GM19025 (cell line): ENCODE results near the gene MSRB3.

Experiments
- ATAC-seq: cut with Tn5 transposase; IDR thresholded peaks from one replicate; pipeline ENCODE4 v1.9.1; 2021; ENCODE audit warnings: mild to moderate bottlenecking, low read depth, moderate library complexity; ENCODE audit not compliant: unreplicated experiment

Gene MSRB3

GRCh38 chr12:65324056-65324455 is 45.6 kb downstream of the MSRB3 start:
- no peak for ATAC-seq

GRCh38 chr12:65324551-65324950 is 46.1 kb downstream of the MSRB3 start:
- no peak for ATAC-seq

GRCh38 chr12:65325183-65325582 is 46.7 kb downstream of the MSRB3 start:
- no peak for ATAC-seq

GRCh38 chr12:65326616-65327015 is 48.1 kb downstream of the MSRB3 start:
- ATAC-seq = no peak

- ATAC-seq = no peak
Measured at GRCh38 chr12:65327207-65328076, 49.0 kb downstream of the MSRB3 start.

- no peak for ATAC-seq
Measured at GRCh38 chr12:65329721-65330120, 51.2 kb downstream of the MSRB3 start.

GRCh38 chr12:65330331-65330730 is 51.8 kb downstream of the MSRB3 start:
- ATAC-seq = no peak

- no peak for ATAC-seq
Measured at GRCh38 chr12:65331456-65331855, 53.0 kb downstream of the MSRB3 start.

- no peak for ATAC-seq
Measured at GRCh38 chr12:65333649-65334048, 55.2 kb downstream of the MSRB3 start.

- no peak for ATAC-seq
Measured at GRCh38 chr12:65334521-65334920, 56.0 kb downstream of the MSRB3 start.

GRCh38 chr12:65335021-65335714 is 56.7 kb downstream of the MSRB3 start:
- ATAC-seq = no peak

- ATAC-seq = no peak
Measured at GRCh38 chr12:65335981-65336380, 57.5 kb downstream of the MSRB3 start.

- ATAC-seq = no peak
Measured at GRCh38 chr12:65339161-65339560, 60.7 kb downstream of the MSRB3 start.

- ATAC-seq = no peak
Measured at GRCh38 chr12:65343230-65343629, 64.7 kb downstream of the MSRB3 start.

- ATAC-seq = no peak
Measured at GRCh38 chr12:65343801-65344200, 65.3 kb downstream of the MSRB3 start.

- no peak for ATAC-seq
Measured at GRCh38 chr12:65355461-65355860, 77.0 kb downstream of the MSRB3 start.

GRCh38 chr12:65362234-65363031 is 84.0 kb downstream of the MSRB3 start:
- no peak for ATAC-seq

- ATAC-seq = no peak
Measured at GRCh38 chr12:65364046-65364445, 85.6 kb downstream of the MSRB3 start.

GRCh38 chr12:65367396-65367795 is 88.9 kb downstream of the MSRB3 start:
- ATAC-seq = no peak

GRCh38 chr12:65368055-65368454 is 89.6 kb downstream of the MSRB3 start:
- ATAC-seq = no peak

GRCh38 chr12:65372574-65372973 is 94.1 kb downstream of the MSRB3 start:
- ATAC-seq = no peak
